Neural progenitor cell (in vitro differentiated cells): ENCODE measurements around the gene ACCS.

Source experiments
- EZH2phosphoT487 ChIP-seq: fragments of 200-600 bp; sonication (generic); IDR thresholded peaks from 2 replicates; pipeline ENCODE4 v1.6.1; 2017; ENCODE audit warnings: antibody characterized with exemption
- TF ChIP-seq, protein P1 (sequence below): fragments of 200-600 bp; sonication (generic); IDR thresholded peaks from 2 replicates; pipeline ENCODE4 v1.5.1; 2017; ENCODE audit warnings: antibody characterized with exemption, mild to moderate bottlenecking

DNA sequence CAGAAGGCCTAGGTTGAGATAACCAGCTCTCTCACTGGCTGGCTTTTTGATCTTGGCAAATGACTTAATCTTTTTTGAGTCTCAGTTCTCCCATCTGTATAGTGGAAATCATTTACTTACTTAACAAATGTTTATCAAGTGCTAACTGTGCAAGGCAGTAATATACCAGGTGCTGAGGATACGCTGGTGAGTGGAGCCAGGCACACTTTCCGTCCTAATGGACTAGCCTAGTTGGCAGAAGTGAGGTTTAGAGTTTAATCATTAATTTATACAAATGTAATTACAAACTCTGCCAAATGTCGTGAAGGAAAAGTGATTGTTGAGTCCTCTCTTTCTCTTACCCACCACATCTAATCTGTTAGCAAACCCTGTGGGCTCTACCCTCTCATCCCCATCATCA, 62.7 kb downstream of the ACCS start:
- TF ChIP-seq, protein P1, sequence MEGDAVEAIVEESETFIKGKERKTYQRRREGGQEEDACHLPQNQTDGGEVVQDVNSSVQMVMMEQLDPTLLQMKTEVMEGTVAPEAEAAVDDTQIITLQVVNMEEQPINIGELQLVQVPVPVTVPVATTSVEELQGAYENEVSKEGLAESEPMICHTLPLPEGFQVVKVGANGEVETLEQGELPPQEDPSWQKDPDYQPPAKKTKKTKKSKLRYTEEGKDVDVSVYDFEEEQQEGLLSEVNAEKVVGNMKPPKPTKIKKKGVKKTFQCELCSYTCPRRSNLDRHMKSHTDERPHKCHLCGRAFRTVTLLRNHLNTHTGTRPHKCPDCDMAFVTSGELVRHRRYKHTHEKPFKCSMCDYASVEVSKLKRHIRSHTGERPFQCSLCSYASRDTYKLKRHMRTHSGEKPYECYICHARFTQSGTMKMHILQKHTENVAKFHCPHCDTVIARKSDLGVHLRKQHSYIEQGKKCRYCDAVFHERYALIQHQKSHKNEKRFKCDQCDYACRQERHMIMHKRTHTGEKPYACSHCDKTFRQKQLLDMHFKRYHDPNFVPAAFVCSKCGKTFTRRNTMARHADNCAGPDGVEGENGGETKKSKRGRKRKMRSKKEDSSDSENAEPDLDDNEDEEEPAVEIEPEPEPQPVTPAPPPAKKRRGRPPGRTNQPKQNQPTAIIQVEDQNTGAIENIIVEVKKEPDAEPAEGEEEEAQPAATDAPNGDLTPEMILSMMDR = no peak
- no peak for TF ChIP-seq EZH2phosphoT487
